HG03060 (cell line): ENCODE results near the gene PDCD11.

ENCODE experiments used
- ATAC-seq: cut with Tn5 transposase; IDR thresholded peaks from one replicate; pipeline ENCODE4 v1.9.1; 2021; ENCODE audit warnings: low read depth, moderate number of reproducible peaks; ENCODE audit not compliant: unreplicated experiment

Gene PDCD11

GRCh38 chr10:103448746-103449145 is 52.3 kb downstream of the PDCD11 start:
- no peak for ATAC-seq

DNA sequence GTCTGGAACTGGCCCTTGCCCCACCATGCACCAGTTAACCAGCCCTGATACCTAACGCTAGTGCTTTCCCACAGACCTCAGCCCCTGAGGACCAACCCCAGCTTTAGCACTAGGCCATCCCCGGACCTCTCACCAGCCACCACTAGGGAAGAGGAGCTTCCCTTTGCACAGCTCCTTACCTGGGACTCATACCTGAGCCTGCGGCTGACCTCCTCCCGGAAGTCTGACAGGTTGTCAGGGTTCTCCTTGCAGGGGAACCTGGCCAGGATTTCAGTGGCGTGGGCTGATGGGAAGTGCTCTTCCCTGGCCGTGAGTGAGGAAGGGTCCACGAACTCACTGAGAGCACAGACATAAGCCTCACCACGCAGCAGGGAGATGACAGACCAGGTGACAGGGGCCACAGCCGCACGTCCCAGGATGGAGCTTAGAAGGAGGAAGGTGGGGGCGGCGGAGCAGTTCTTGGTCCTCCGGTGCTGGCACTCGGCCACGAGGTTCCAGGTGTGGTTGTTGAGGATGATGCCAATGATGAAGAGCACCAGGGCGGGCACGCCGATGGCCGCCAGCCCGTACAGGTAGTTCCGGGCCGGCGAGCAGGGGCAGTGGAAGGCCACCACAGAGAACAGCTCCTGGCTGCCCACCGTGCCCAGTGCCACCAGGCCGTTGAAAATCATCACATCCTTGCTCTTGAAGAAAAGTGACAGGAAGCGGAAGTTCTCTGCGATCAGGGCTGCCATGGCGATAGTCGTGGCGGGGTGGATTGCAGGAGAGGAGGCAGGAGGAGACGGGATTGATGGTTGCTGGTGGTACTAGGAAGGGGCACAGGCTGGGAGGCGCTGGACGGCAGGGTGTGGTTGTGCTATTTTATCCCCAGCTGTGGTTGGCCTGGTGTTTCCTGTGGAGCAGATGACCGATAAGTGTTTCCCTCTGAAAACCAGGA is 53.0 kb downstream of the PDCD11 start:
- no peak for ATAC-seq

- no peak for ATAC-seq
Observed at GRCh38 chr10:103450201-103450695, 53.8 kb downstream of the PDCD11 start.

GRCh38 chr10:103451091-103451813 is 54.8 kb downstream of the PDCD11 start:
- no peak for ATAC-seq

- peak; percentile 37 for ATAC-seq
Observed at GRCh38 chr10:103451831-103452505, 55.5 kb downstream of the PDCD11 start, which contains the start of gene CALHM2. Gene CALHM2 (minus strand): TSS chr10:103452370. CDS start chr10:103449941, 2,429 bp downstream.

GRCh38 chr10:103452506-103453230 is 56.2 kb downstream of the PDCD11 start:
- no peak for ATAC-seq

DNA sequence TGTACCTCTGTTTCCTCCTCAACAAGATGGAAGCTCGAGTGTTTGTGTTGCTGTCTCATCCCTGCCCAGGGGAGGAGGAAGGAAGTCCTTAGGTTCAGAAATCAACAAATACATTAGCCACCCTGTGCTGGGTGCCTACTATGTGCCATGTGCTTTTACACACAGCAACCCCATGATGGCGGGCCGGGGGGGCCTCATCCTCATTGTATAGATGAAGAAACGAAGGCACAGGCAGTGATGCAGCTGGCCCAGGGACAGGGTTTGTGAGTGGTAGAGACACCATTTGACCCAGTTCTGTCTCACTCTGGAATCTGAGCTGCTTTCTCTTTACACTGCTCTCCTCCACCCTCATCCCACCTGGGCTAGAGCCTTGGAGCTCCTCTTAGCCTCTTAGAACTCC is 57.6 kb downstream of the PDCD11 start:
- ATAC-seq, result no peak

DNA sequence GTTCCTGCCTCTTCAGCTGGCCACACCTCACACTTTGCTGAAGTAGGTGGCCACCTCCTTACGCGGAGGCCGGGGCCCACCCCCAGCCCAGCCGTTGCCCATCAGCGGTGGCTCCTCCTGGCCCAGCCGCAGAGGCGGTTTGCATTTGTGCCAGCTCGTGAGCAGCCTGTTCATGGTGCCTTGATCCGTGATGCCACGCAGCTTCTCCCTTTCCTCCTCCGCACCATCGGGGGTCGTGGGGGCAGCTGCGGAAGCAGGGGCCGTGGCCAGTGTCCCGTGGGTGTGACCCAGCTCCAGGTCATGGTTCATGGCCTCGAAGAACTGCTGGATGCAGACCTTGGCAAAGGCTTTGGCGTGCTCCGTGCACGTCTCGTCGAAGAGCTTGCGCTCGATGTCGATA is 58.8 kb downstream of the PDCD11 start:
- ATAC-seq, result no peak

- no peak for ATAC-seq
Observed at GRCh38 chr10:103456074-103456660, 59.7 kb downstream of the PDCD11 start.

GRCh38 chr10:103457176-103457712 is 60.8 kb downstream of the PDCD11 start:
- no peak for ATAC-seq

GRCh38 chr10:103457896-103458583 is 61.6 kb downstream of the PDCD11 start:
- no peak for ATAC-seq

DNA sequence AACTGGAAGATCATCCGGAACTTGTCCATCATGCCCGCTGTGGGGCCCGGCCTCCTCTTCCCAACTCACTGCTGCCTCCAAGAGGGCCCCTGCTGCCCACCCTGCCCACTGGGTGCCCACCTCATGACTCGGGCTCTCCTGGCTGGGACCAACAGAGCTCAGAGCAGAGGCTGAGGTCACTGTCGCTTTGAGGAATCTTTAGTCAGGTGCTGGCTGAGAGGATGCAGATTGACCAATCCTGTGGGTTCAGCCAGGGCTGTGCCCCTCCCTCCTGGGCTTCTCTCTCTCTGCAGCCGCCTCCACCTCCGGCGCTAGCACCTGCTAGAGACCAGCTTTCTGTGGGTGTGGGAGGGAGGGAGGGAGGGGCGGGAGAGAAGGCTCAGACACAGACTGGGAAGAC is 62.3 kb downstream of the PDCD11 start, which contains the start of gene CALHM1:
Gene CALHM1 (minus strand): TSS at position 181 of the 400 bp plus-strand sequence. CDS start 149 bp downstream, at position 32.
- ATAC-seq, result no peak

DNA sequence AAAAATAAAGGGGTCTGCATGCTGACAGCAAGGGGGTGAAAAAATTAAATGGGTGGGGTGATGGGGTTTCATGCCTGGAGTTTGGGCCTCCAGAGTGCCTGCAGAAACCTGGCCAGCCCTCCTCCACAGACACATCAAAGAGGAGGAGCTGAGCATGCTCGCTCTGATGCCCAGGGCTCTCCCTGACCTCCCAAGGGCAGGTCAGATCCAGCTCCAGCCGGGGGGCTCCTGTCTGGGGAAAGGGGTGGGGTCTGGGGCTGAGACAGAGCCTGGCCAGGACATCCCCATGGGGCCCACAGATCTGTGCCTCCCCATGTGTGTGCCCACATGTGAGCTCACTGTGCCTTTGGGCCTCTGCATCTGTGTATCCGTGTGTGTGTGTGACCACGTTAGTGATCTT is 63.2 kb downstream of the PDCD11 start:
- ATAC-seq, result no peak

GRCh38 chr10:103463499-103463898 is 67.1 kb downstream of the PDCD11 start:
- ATAC-seq, result no peak

DNA sequence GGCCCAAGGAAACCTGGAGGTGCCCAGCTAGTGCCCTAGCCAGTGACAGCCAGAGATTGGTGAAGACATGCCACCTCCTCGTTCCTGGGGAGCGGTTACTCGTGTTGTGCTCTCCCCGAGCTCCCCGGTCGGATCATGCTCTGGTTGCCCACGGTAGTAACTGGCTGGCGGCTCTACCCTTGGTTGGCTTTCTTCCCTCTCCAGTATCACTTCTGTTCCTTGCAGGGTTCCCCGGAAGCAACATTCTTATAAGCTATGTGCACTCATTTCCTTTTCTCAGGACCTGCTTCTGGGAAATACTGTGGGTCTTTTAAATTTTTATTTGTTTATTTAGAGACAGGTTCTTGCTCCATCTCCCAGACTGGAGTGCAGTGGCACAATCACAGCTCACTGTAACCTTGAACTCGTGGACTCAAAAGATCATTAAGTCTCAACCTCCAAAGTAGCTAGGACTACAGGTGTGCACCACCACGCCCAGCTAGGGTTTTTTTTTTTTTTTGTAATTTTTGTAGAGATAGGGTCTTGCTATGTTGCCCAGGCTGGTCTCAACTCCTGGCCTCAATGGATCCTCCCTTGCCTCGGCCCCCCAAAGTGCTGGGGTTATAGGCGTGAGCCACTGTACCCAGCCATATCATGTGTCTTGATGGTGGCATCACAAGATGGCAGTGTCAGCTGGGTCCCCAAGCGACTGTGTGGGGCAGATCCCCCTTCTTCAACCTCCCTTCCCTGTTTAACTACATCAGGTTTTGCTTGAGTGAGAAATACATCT is 69.2 kb downstream of the PDCD11 start:
- ATAC-seq, result no peak

- no peak for ATAC-seq
Observed at GRCh38 chr10:103466734-103467133, 70.3 kb downstream of the PDCD11 start.

DNA sequence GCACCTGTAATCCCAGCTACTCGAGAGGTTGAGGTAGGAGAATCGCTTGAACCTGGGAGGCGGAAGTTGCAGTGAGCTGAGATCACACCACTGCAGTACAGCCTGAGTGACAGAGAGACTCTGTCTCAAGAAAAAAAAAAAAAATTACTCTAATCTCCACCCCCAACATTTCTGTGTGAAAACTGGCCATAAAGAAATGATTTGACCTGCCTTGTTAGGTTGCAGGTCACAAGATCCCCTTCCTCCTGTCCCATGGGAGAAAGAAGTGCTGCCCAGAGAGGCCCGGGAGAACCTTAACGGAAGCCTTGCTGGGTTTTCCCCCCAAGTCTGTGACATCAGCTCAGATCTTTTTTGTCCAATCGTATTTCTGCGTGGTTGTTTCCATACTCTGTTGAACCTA is 71.0 kb downstream of the PDCD11 start:
- ATAC-seq, result no peak

DNA sequence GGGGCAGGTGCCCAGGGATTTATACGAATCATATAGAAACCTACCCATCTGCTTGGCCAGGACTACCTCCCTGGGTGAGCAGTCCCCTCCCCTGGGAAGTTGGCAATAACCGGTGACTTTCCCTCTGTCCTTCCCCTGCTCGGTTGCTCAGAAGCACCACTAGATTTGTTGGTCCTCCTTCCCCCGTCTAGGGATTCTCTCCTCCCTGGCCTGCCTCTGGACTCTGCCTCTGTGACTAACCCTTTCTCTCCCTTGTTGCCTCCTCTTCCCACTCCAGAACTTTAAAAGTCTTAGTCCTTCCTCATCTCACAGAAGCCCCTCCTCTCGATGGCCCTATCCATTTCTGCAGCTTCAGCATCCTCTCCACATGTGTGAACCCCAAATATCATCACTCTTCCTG is 72.8 kb downstream of the PDCD11 start:
- ATAC-seq, result no peak
